ENCODE data around the gene PAK6.

PAK6 gene

GRCh38 chr15:40293006-40293405 is 54.1 kb downstream of the PAK6 start:
- DNase-seq (ENCODE audit: low read depth): no peak

GRCh38 chr15:40293905-40294895 is 55.3 kb downstream of the PAK6 start:
- DNase-seq (ENCODE audit: low read depth): no peak

- no peak for DNase-seq (ENCODE audit: low read depth)
Observed at GRCh38 chr15:40295297-40295696, 56.4 kb downstream of the PAK6 start.

- no peak for DNase-seq (ENCODE audit: low read depth)
Observed at GRCh38 chr15:40295877-40296560, 57.2 kb downstream of the PAK6 start.

- no peak for DNase-seq (ENCODE audit: low read depth)
Observed at GRCh38 chr15:40296561-40297230, 57.8 kb downstream of the PAK6 start.

- no peak for DNase-seq (ENCODE audit: low read depth)
Observed at GRCh38 chr15:40297356-40297755, 58.5 kb downstream of the PAK6 start.

GRCh38 chr15:40298216-40298935 is 59.5 kb downstream of the PAK6 start:
- no peak for DNase-seq (ENCODE audit: low read depth)

- no peak for DNase-seq (ENCODE audit: low read depth)
Observed at GRCh38 chr15:40300367-40300766, 61.5 kb downstream of the PAK6 start.

- no peak for DNase-seq (ENCODE audit: low read depth)
Observed at GRCh38 chr15:40300771-40301170, 61.9 kb downstream of the PAK6 start.

- no peak for DNase-seq (ENCODE audit: low read depth)
Observed at GRCh38 chr15:40301467-40302179, 62.8 kb downstream of the PAK6 start.

- no peak for DNase-seq (ENCODE audit: low read depth)
Observed at GRCh38 chr15:40302288-40302886, 63.5 kb downstream of the PAK6 start.

- DNase-seq (ENCODE audit: low read depth): no peak
Observed at GRCh38 chr15:40302981-40303380, 64.1 kb downstream of the PAK6 start.

GRCh38 chr15:40303576-40303975 is 64.7 kb downstream of the PAK6 start:
- DNase-seq (ENCODE audit: low read depth): no peak

GRCh38 chr15:40305281-40305680 is 66.4 kb downstream of the PAK6 start:
- DNase-seq (ENCODE audit: low read depth): no peak

- no peak for DNase-seq (ENCODE audit: low read depth)
Observed at GRCh38 chr15:40306371-40306770, 67.5 kb downstream of the PAK6 start.

GRCh38 chr15:40306908-40307307 is 68.0 kb downstream of the PAK6 start:
- DNase-seq (ENCODE audit: low read depth): no peak

GRCh38 chr15:40307421-40308211 is 68.8 kb downstream of the PAK6 start, which contains the start of gene PLCB2:
PLCB2 (minus strand) TSS chr15:40307935; CDS start chr15:40307672, 263 bp downstream.
- DNase-seq (ENCODE audit: low read depth): peak; percentile 39

- DNase-seq (ENCODE audit: low read depth): no peak
Observed at GRCh38 chr15:40309344-40309862, 70.5 kb downstream of the PAK6 start.
